Right kidney (tissue), 1 donor: Measurements from ENCODE around the gene MINDY3.
"Not testable (repeated sequence)": the region's sequence is repeated elsewhere in the genome, so short reads cannot be mapped to it uniquely, and the experiment has no call there.

Experiments
- DNase-seq: peaks from one replicate; pipeline ENCODE4 v3.0.0-alpha.2; 2016

MINDY3 gene

DNA sequence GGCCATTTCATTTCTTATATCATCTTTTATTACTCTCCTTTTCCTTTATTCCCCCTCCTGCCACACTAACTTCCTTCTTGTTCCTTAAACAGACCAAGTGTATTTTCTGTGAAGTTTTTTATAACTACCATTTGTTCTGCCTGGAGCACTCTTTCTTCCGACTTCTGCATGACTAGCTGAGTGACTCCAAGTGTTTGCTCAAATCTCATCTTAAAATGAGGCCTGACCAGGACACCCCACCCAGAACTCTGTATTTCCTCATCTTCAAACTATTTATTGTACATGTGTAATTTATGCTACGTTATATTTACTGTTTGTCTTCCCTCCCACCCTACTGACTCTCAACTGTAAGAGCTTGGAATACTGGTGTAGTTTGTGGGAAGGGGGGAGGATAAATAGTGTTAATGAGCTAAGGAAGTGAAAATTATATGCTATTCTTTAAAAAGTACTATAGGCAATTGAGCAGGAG lies 3.2 kb downstream of the MINDY3 start:
- no peak for DNase-seq

DNA sequence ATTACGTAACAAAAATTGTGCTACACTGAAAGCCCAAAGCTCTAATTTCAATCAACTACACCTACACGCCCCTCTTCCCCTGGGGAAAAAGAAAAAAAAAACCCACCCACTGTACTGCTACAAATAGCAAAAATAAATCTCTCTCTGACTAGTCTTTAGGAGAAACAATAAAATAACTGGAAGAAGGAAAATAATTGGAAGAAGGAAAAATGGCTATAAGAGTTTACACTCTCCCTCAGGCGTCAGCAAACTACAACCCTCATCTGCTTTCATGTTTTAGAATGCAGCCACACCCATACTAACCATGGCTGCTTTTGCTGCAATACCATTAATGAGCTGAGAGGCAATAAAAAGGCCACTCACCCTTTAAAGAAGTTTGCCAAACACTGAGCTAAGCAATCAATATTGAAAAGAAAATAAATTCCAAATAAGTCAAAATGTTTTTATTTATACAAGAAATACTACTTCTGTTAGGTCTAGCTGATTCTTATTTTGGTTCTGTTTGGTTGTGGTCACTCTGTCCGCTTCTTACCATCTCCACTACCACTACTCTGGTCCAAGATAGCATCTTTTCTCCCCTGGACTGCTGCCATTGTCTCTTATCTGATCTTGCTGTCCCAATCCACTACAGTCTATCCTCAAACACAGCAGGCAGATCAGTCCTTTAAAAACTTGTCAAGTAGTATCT lies 3.8 kb downstream of the MINDY3 start:
- no peak for DNase-seq

DNA sequence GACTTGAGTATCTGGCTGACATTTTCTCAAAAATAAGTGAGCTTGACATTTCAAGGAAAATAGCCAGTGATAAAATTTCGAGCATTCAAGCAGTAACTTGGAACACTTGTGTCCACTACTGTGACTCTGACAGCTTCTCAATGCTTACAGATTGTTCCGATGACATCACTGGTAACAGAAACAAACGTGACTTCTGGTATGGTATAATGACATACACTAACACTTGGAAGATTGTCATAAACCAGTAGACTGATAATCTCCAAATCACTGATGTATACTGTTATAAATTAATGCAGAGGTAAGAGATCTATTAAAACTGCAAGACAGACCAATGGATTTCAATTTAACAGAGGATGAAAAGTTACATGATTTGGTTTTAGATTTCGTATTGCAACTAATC lies 6.5 kb downstream of the MINDY3 start:
- no peak for DNase-seq

DNA sequence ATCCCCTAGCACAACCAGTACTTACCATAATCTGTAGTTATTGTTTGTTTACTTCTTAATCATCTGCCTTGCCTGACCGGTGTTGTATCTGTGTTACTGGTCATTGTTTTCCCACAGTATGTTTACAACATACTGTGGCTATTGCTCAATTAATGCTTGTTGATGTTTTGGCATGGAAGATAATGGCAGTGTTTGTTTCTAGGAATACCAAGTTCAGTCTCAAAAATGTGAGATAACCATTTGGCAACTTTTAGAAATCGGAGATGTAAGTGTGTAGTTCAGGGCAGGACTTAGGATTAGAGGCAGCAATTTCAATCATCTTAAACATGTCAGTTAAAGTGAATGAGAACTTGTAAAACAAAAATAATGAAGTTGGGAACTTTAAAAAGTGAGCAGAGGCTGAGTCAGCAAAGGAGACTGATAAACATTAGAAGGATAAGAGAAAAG lies 8.2 kb downstream of the MINDY3 start:
- DNase-seq, result no peak

DNA sequence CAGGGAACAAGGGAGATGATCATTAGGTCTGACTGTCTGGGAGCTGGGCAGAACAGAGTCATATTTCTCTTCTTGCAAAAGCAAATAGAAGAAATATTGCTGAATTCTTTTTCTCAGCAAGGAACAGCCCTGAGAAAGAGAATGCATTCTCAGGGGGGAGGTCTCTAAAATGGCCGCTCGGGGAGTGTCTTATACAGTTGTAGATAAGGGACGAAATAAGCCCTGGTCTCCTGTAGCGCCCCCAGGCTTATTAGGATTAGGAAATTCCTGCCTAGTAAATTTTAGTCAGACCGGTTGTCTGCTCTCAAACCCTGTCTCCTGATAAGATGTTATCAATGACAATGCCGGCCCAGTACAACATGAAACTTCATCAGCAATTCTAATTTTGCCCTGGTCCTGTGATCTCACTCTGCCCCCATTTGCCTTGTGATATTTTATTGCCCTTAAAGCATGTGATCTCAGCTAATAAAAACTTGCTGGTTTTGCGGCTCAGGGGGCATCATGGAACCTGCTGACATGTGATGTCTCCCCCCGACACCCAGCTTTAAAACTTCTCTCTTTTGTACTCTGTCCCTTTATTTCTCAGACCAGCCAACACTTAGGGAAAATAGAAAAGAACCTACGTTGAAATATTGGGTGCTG lies 9.8 kb downstream of the MINDY3 start:
- not testable (repeated sequence) for DNase-seq

DNA sequence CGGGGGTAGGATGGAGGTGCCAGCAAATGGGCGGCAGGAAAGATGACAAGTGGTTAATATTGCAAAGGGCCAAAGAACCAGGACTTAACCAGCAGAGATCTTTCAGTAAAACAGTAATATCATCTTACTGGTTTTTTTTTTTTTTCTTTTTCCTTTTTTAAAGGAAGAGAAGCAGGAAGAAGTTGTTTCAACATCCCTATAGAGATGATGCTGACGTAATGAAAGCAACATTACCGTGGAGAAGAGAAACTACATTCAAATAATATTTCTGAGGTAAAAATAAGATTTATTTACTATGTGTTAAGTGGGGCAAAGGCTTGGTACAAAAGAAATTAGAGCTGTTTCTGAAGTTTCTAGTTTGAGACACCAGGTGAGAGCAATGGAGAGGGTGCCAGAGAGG lies 11.0 kb downstream of the MINDY3 start:
- DNase-seq, result no peak

DNA sequence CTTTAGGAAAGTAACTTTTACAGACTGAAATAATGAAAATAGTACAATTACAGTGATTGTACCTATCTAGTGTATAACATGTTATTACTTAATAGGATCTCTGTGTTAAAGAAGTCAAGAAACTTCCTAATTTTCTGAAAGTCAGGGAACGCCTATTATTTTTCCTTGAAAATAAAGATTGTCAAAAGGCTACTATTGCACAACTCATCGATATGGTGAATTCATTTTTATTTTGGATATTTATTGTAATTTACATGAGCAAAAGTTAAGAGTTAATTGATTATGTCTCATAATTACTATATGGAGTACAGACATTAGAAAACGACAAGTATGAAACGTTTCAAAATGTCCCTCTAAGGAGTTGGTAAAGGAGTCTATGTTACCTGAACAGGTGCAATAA lies 12.8 kb downstream of the MINDY3 start:
- no peak for DNase-seq

DNA sequence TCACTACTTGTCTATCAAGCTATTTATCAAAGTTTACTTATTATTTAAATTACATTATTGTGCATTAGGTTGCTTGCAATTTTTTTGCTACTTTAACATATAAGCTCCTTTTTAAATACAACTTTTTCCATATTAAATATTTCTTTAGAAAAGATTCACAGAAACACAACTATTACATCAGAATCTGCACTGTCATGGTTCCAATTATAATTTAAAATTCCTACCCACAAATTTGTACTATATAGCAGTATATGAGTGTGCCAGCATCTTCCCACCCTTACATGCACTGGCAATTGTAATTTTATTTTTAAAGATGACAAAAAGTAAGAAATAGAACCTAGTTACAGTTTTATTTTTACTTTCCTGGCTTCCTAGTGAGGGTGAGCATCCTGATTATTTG lies 15.8 kb downstream of the MINDY3 start:
- no peak for DNase-seq

DNA sequence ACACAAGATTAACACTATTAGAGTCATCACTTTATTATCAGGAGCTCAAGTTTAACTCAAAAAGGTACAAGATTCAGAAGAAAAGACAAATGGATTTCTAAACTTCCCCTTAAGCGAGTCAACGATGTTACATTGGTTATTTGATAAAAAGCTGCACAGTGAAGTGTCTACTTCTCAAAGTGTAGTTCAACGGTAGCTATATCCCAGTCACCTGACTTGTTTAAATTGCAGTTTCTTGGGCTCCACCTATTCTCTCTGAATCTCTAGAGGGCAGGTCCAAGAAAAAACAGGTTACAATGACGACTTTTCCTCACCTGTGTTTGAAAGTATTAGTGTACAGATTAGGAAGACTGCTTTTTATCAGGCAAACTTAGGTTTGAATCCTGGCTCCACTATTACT lies 16.6 kb downstream of the MINDY3 start:
- DNase-seq, result no peak

DNA sequence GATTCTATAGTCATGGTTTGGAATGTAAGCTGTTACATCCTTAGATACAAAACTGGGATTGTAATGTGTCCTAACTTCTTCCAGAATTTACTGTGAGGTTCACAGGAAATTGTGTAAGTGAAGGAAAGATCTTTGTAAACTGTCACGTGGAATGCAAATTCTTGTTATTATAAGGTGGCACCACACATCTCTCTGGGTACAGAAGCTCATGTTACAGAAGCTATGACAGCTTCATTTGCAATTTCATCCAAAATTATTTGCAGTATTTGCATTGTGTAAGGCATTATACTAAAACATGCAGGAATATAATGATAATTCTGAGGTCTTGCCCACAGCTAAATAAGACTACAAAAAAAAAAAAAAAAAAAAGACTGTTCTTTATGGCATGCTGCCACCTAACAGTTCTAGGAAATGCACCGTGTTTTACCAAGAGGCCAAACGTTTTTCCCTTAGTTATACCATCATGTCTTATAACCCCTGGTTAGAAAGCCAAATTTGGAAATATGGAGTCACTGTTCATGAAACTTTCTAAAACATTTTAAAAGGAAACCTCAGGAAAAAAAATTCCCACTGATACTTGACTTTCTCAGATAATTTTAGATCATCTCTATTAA lies 17.6 kb downstream of the MINDY3 start:
- no peak for DNase-seq

DNA sequence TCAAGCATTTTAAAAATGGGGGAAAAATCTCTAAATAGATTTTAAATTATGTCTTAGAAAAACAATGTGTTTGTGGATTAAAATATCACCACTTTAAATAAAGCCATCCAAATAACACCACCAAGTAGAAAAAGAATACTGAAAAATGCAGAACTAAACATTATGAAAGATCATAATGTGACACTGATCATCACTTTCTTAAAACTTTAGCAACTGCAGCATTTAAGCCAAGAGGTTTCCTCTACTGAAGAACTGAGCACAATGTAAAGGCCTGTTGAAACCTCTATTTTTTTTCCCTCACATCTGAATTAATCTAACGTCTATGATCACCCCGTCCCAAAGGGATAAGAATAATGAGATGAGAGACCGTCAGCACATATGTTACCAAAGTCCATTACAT lies 18.6 kb downstream of the MINDY3 start:
- DNase-seq, result no peak

DNA sequence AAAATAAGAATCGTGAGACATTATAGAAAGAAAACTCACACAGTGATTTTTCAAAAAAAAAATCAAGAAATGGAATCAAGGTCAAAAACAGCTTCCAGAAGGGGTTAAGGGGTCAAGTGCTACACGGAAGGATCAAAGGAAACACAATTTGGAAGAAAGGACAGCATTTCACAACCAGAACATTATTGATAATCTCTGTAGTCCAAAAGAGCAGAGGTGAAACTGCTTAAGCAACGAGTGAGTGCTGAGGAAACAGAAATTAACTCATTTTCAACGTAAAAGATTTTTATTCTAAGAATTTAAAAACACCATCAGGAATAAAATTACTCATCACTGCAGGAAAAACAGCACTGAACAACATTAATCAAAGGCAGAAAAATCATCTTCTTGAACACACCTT lies 23.5 kb downstream of the MINDY3 start:
- DNase-seq, result no peak

DNA sequence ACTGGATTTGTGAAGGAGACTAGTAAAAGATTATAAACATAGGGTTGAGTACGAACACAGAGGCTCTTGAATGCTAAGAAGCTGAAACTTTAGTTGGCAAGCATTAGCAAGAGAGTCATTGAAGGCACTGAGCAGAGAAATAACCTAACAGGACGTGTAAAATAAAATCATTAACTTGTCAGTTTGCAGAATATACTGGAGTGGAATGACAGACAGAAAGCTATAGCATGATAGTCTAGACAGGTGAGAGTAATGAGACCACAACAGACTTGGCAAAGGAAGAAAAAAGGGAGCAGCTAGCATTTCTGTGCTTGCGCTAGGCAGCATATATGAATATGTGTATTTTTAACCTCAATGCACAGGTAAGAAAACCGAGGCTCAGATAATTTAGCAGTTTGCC lies 30.8 kb downstream of the MINDY3 start:
- no peak for DNase-seq

DNA sequence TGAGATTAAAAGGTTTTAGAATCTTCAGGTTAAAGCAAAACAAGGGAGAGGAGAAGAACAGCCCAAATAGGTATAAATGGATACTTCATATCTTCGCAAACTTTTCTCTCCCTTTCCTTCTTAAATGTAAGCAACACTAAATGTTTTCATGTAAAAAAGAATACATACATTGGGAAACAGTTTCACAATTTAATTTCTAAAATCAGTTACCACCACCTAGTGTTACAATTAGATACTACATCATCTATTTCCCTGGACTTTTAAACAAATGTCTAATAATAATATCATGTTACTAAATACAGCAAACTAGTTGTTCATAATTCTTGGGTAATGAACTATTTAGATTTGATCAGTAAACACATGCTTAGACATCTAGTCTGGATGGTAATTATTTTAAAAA lies 35.8 kb downstream of the MINDY3 start:
- DNase-seq, result no peak

DNA sequence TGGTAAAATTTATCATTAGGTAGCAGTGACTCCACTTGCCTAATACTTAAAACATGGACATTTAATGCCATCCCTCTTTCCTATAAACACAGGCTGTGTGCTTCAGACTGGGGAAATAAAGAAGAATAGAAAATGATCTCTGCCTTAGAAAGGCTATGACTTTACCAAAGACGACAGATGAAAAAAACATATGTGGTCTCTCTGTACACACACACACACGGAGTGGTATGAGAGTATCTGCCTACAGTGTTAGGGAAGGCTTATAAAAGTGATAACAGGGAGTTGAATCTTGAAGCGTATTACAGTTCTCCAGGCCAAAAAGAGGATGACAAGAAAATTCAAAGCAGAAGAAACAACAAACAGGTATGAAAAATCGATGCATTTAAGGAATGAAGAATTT lies 38.2 kb downstream of the MINDY3 start:
- DNase-seq, result no peak

DNA sequence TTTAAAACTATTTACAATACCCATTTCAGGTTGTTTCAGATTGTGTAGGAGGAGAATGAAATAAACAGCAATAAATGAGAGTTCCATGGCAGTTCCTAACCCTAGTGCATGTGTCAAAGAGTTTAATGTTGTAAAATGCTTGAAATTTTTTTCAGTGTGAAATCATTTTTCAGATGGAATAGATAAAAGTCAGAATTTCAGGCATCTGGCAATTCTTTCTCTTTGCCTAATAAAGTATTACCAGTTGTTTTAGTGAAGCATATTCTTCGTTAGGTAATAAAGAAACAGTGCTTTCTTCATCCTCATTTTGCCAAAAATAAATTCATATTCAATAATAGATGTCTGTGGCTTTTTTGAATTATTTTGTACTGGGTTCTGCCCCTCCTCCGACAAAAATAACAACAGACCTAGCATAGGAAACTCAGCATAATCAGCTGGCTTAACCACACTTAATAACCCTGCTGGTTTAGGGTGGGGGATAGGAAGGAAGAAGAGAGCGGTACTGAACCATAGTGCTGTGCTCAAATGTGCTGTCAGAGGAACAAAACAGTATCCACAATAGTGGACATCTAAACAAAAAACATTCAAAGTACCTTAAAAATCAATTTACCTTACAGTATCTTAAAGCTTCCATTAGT lies 39.1 kb downstream of the MINDY3 start:
- no peak for DNase-seq

DNA sequence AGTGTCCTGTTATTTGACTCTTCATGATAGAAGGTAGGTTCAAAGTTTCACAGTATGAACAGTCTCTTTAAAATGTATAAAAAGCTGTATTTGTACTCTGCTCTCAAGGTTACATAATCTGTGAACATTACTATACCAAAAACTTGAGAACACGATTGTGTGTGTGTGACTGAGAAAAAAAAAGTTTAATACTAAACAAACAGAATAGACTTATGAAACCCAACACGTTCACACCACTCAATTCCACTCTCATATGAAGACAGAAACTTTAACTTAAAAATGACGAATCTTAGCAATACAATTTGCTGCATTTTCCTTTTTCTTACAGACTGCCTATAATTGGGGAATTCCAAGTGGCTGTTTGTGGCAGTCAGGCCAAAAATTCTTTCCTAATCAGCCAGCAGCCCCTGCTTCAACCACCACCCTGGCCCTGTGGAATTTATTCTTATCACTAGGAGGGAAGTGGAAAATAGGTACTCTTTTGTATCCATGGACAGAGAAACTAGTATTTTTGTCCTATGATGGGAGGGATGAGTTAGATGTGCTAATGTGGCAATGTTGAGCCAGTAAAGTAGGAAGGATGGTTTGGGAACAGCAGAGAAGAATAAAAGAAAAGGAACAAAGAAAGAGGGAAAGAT lies 42.8 kb downstream of the MINDY3 start:
- DNase-seq, result no peak

DNA sequence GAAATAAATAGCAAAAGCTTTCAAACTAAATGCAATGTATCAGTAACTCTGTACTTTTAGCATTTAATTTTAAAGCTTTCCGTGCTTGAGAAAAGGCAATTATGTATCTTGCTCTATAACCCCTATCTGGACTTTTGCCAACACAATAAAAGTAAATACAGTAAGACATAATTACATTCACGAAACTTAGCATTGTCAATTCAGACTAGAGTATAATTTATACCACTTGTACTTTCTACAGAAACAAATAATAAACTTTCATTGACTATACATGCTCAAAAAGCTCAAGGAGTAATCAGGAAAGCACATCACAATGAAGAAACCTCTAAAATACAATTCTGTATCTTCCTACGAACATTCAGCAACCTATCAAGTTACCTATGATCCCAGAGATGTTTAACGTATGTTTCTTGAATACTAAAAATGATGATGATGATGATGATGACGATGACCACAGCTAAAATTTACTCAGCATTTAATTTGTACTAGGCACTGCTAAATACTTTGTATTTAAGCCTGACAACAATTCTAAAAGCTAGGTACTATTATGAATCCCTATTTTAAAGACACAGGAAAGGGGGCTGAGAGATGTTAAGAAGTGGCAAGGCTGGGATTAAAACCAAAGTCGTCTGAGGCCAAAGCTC lies 44.9 kb downstream of the MINDY3 start:
- no peak for DNase-seq

DNA sequence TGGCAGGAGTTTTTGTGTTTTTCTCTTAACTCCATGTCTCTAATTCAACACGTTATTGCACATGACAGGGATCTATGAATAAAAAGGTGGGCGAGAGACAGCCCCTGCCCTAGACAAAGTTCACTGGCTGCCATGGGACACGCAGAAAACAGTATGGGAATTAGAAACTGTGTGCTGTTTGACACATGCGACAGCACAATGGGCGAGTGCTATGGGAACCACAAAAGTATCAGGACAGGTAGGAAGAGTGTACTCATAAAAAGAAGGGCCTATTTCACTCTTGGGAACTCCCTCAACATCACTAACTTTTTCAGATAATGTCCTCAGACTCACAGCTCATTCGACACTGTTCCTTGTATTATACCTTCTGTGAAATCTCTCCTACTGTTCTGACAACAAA lies 45.7 kb downstream of the MINDY3 start:
- DNase-seq, result no peak

DNA sequence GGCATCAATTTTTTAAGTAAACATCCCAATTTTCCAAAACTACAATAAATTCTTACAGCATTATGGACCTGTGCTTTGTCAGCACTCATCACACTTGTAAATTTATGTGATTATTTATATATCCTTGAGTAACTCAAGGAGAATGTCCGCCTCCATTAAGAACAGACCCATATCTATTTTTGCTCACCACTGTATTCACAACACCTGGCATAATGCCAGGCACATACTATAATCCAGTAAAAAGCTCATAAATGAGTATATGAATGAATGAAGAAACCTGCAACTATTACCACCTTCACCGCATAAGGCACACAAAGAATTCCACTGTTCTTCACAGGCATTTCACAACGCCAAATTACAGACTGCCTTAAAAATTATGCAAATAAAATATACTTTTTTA lies 46.9 kb downstream of the MINDY3 start:
- no peak for DNase-seq

DNA sequence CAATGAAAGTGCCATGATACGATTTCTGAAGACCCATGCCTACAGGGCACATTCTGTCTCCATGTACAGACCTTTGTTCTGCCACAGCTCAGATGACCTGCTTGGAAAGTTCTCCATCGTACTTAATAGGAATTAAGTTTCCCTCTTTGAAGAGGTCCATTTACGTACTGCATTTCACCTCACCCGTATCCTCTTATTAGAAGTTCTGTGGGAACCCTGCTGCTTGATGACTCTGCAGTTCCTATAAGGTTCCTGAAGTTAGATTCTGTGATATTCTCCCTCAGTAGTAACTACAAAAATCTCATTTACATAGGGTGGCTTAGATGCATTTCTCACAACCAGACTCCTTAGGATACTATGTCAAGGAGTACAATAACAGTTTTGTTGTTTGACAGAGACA lies 50.9 kb downstream of the MINDY3 start:
- DNase-seq, result no peak

DNA sequence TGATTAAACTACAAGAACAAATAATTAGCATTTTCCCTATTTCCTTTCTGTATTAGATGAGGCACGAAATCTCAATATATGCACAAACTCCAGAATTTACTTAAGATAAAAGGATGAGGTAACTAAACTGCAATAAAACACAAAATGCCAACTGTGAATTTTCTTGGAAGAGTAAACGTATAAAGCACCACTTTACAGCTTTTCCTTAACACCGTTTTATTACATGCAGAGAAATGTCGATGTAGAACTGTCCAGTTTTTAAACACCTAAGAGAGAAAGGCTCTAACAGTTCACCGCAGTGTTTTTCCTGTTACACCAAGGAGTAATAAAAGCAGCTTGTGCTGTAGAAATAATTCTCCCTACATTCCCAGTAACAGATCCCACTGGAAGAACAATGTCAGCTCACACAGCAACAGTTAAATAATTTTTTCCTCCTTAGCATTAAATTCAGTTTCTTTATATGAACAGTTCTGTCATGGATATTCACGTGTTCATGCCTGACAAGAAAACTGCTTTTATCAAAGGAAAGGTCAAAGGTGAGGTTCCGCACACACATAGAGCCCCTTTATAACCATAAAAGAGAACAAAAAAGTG lies 52.0 kb downstream of the MINDY3 start:
- DNase-seq, result no peak
